Endodermal cell (in vitro differentiated cells): ENCODE measurements around the gene DCK. TPM values are rescaled to one million over a fixed set of nuclear protein-coding genes. Genes with fewer than 3 reads are reported as not detected.
"Not testable (repeated sequence)": the region's sequence is repeated elsewhere in the genome, so short reads cannot be mapped to it uniquely, and the experiment has no call there.

Experiments used
- DNase-seq: peaks from one replicate; pipeline ENCODE4 v3.0.0-alpha.2; 2017
- H3K27ac ChIP-seq: 2 replicates; pipeline ENCODE4 v1.5.1; 2013; ENCODE audit warnings: mild to moderate bottlenecking, low read depth, low read length, moderate library complexity
- H3K27me3 ChIP-seq: 2 replicates; pipeline ENCODE4 v1.6.1; 2013; ENCODE audit warnings: mild to moderate bottlenecking, low read length, moderate library complexity; ENCODE audit not compliant: insufficient read depth, control insufficient read depth, poor library complexity, severe bottlenecking
- H3K36me3 ChIP-seq: 2 replicates; pipeline ENCODE4 v1.7.0; 2013; ENCODE audit warnings: mild to moderate bottlenecking, low read length, moderate library complexity; ENCODE audit not compliant: control insufficient read depth, insufficient read depth
- H3K4me1 ChIP-seq: one replicate; pipeline ENCODE4 v1.7.0; 2013; ENCODE audit warnings: low read length; ENCODE audit not compliant: control insufficient read depth, insufficient read depth
- H3K4me3 ChIP-seq: 2 replicates; pipeline ENCODE4 v1.5.1; 2013; ENCODE audit warnings: mild to moderate bottlenecking, low read length, moderate library complexity
- H3K9ac ChIP-seq: 2 replicates; pipeline ENCODE4 v1.6.1; 2013; ENCODE audit warnings: mild to moderate bottlenecking, low read length, moderate library complexity; ENCODE audit not compliant: poor library complexity, severe bottlenecking; ENCODE audit errors: extremely low read depth
- H3K9me3 ChIP-seq: 2 replicates; pipeline ENCODE4 v1.6.1; 2013; ENCODE audit warnings: mild to moderate bottlenecking, low read length, moderate library complexity; ENCODE audit not compliant: control insufficient read depth
- H3K27ac Mint-ChIP-seq: 2 replicates; pipeline ENCODE4 v1.8.0; 2020; ENCODE audit warnings: mixed read lengths
- H3K27me3 Mint-ChIP-seq: 2 replicates; pipeline ENCODE4 v1.8.0; 2021; ENCODE audit warnings: mild to moderate bottlenecking, mixed read lengths; ENCODE audit not compliant: insufficient read depth
- H3K36me3 Mint-ChIP-seq: 2 replicates; pipeline ENCODE4 v1.8.0; 2020; ENCODE audit warnings: low read depth, mixed read lengths
- H3K4me1 Mint-ChIP-seq: 2 replicates; pipeline ENCODE4 v1.8.0; 2020; ENCODE audit warnings: mixed read lengths
- H3K4me3 Mint-ChIP-seq: 2 replicates; pipeline ENCODE4 v1.8.0; 2020; ENCODE audit warnings: mild to moderate bottlenecking, moderate library complexity, mixed read lengths
- H3K9me3 Mint-ChIP-seq: 2 replicates; pipeline ENCODE4 v1.8.0; 2020; ENCODE audit warnings: mild to moderate bottlenecking, mixed read lengths
- WGBS, 2 experiments: methylation state at CpG; one replicate each; pipeline versions ENCODE4 v1.1.5 to v1.1.7; 2013; ENCODE audit warnings: missing lambda C conversion rate in 2 of 2, mixed read lengths in 1 of 2; ENCODE audit not compliant: insufficient coverage in 1 of 2, insufficient read length in 1 of 2; 5-methylcytosine and 5-hydroxymethylcytosine counted together
- total RNA-seq, 2 donors: library from RNA; stranded (reverse); fragmentation: NEBNext Ultra II Directional in 1 of 2; extraction: Animal tissue kit (Norgen Biotek cat#: 25700) in 1 of 2; gene quantifications; 2 replicates in 1 of 2; 3 replicates in 1 of 2; pipeline ENCODE4 v1.2.1, GENCODE V29; 2021
- TF ChIP-seq, protein P1 (sequence below): fragments of 200-600 bp; sonication (generic); conservative IDR thresholded peaks from 2 replicates; pipeline ENCODE4 v1.5.0; 2021; ENCODE audit warnings: antibody characterized with exemption, mild to moderate bottlenecking

Gene DCK
- total RNA-seq, 2 donors from 2014 or later: 15.3 to 26.1 TPM

DNA sequence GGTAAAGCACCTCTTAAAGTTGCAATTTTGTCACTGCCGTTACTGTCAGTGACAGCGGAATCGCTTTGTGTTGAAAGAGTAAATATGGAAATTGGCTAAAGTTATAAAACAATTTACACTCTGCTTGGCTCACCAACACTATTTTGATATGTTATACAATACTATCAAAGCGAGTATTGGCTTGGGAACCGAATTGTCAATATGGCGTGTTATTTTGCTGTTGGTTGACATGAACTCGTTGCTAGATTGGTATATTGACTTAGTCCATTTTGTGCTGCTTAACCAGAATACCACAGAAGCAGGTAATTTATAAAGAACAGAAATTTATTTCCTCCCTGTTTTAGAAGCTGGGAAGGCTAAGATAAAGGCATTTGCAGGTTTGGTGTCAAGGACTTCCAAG, 58.6 kb downstream of the DCK start:
- DNase-seq: no peak
- no peaks in the 10 kb centered on the region for H3K36me3 ChIP-seq
- Mint-ChIP-seq H3K27ac (no peak overlapping the region), H3K27me3 (no peaks in the 10 kb centered on the region), H3K4me1 (no peaks in the 10 kb centered on the region), H3K36me3 (no peaks in the 10 kb centered on the region), H3K9me3 (peaks cover 9% of the 10 kb centered on the region), H3K4me3 (no peak overlapping the region)
- WGBS, 2 experiments: 65 to 90% methylated on average over 2 to 7 of the region's 7 CpGs
- no peak overlapping the region for H3K4me3 ChIP-seq
- no peaks in the 10 kb centered on the region for H3K4me1 ChIP-seq
- no peak overlapping the region for H3K27ac ChIP-seq
- no peaks in the 10 kb centered on the region for H3K27me3 ChIP-seq
- TF ChIP-seq, protein P1, sequence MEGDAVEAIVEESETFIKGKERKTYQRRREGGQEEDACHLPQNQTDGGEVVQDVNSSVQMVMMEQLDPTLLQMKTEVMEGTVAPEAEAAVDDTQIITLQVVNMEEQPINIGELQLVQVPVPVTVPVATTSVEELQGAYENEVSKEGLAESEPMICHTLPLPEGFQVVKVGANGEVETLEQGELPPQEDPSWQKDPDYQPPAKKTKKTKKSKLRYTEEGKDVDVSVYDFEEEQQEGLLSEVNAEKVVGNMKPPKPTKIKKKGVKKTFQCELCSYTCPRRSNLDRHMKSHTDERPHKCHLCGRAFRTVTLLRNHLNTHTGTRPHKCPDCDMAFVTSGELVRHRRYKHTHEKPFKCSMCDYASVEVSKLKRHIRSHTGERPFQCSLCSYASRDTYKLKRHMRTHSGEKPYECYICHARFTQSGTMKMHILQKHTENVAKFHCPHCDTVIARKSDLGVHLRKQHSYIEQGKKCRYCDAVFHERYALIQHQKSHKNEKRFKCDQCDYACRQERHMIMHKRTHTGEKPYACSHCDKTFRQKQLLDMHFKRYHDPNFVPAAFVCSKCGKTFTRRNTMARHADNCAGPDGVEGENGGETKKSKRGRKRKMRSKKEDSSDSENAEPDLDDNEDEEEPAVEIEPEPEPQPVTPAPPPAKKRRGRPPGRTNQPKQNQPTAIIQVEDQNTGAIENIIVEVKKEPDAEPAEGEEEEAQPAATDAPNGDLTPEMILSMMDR: no peak
- H3K9ac ChIP-seq: no peak overlapping the region
- no peaks in the 10 kb centered on the region for H3K9me3 ChIP-seq

DNA sequence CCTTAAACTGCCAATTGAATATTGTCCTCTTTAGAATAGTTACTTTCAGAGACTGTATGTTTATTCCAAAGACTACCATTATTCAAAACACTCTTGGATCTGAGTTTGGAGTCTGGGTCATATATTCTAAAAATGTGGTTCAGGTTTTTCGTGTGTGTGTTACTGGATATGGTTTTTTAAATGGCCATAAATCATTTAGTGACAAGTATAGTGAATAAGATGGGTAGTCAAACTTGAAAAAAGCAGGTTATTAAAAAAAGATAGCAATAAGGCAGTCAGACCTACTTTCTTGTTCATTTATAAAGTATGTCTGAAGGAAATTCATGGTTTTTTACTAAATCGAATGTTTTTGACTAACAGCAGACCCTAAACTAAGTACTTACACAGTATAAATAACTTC, 59.3 kb downstream of the DCK start:
- H3K9me3 ChIP-seq: no peaks in the 10 kb centered on the region
- Mint-ChIP-seq H3K27ac (no peak overlapping the region), H3K27me3 (no peaks in the 10 kb centered on the region), H3K4me1 (no peaks in the 10 kb centered on the region), H3K36me3 (no peaks in the 10 kb centered on the region), H3K4me3 (no peak overlapping the region), H3K9me3 (peaks cover 9% of the 10 kb centered on the region)
- no peak overlapping the region for H3K9ac ChIP-seq
- H3K4me3 ChIP-seq: no peak overlapping the region
- H3K36me3 ChIP-seq: no peaks in the 10 kb centered on the region
- H3K27me3 ChIP-seq: no peaks in the 10 kb centered on the region
- 88 to 100% methylated on average over 1 to 2 of the region's 2 CpGs for WGBS, 2 experiments
- H3K27ac ChIP-seq: no peak overlapping the region
- no peaks in the 10 kb centered on the region for H3K4me1 ChIP-seq
- TF ChIP-seq, protein P1: no peak
- DNase-seq: no peak

DNA sequence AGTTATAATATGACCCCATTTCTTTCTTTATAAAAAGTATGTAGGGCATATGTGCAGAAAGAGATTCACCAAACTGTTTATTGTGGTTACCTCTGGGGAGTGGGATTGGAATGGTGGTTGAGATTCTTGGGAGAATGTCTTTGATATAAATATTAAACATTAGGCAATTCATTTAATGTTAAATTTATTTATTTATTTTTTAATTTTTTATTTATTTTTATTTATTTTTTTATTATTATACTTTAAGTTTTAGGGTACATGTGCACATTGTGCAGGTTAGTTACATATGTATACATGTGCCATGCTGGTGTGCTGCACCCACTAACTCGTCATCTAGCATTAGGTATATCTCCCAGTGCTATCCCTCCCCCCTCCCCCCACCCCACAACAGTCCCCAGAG, 60.2 kb downstream of the DCK start:
- WGBS, 2 experiments: no CpG with 5 or more reads among the region's 1 CpG
- not testable (repeated sequence) for H3K4me3 Mint-ChIP-seq, H3K27me3 Mint-ChIP-seq

DNA sequence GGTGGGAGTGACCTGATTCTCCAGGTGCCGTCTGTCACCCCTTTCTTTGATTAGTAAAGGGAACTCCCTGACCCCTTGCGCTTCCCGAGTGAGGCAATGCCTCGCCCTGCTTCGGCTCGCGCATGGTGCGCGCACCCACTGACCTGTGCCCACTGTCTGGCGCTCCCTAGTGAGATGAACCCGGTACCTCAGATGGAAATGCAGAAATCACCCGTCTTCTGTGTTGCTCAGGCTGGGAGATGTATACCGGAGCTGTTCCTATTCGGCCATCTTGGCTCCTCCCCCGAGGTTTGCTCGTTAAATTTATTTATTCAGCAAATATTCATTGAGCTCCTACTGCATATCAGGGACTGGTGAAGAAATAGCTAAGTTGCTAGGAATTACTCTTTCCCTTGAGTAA, 66.1 kb downstream of the DCK start:
- not testable (repeated sequence) for H3K4me1 Mint-ChIP-seq, H3K4me1 ChIP-seq, H3K4me3 ChIP-seq, H3K36me3 Mint-ChIP-seq, H3K9ac ChIP-seq, H3K27ac ChIP-seq, H3K27me3 ChIP-seq, H3K36me3 ChIP-seq, H3K27me3 Mint-ChIP-seq, H3K9me3 ChIP-seq
- WGBS, 2 experiments: 86 to 88% methylated on average over 4 to 15 of the region's 16 CpGs
- TF ChIP-seq, protein P1: peak; percentile 28
- H3K27ac Mint-ChIP-seq: peak overlapping the region; percentile 94
- H3K9me3 Mint-ChIP-seq: peaks cover 11% of the 10 kb centered on the region
- peak; percentile 62 for DNase-seq
- H3K4me3 Mint-ChIP-seq: peak overlapping the region; percentile 69

More for the DNA sequence above, 60.2 kb downstream of the DCK start:
- H3K36me3 ChIP-seq, H3K4me1 ChIP-seq, H3K27ac Mint-ChIP-seq, H3K4me1 Mint-ChIP-seq, H3K9ac ChIP-seq, H3K27ac ChIP-seq, H3K4me3 ChIP-seq, H3K27me3 ChIP-seq, DNase-seq, H3K36me3 Mint-ChIP-seq, H3K9me3 ChIP-seq: not testable (repeated sequence)
- peaks cover 14% of the 10 kb centered on the region for H3K9me3 Mint-ChIP-seq
